ENCODE measurements around the gene NUDCD3.
A peak's percentile ranks its signal among the peaks of the same experiment; 100 is the strongest.

GRCh38 chr7:44348300-44348699 lies 142.2 kb downstream of the NUDCD3 start:
- peak; percentile 57 for TF ChIP-seq CTCF (conservative IDR thresholded peaks at IDR 0.05; ENCODE audit: low read depth, low read length)
- TF ChIP-seq EZH2 (IDR thresholded peaks at IDR 0.05; ENCODE audit: low read length, unreplicated experiment): no peak

Data from PC-3 (cell line).